Stimulated activated CD8-positive, alpha-beta memory T cell treated with anti-CD3 and anti-CD28 coated beads, Interleukin-7, amount 100 ng/mL, for 48 hours (primary cell): ENCODE data around the gene EGFLAM.

Experiments used
- DNase-seq, 2 donors: peaks; one replicate each; pipeline ENCODE4 v3.0.0-alpha.2; 2020; ENCODE audit warnings: low read depth in 1 of 2; ENCODE audit errors: extremely low read depth in 1 of 2

Gene EGFLAM

DNA sequence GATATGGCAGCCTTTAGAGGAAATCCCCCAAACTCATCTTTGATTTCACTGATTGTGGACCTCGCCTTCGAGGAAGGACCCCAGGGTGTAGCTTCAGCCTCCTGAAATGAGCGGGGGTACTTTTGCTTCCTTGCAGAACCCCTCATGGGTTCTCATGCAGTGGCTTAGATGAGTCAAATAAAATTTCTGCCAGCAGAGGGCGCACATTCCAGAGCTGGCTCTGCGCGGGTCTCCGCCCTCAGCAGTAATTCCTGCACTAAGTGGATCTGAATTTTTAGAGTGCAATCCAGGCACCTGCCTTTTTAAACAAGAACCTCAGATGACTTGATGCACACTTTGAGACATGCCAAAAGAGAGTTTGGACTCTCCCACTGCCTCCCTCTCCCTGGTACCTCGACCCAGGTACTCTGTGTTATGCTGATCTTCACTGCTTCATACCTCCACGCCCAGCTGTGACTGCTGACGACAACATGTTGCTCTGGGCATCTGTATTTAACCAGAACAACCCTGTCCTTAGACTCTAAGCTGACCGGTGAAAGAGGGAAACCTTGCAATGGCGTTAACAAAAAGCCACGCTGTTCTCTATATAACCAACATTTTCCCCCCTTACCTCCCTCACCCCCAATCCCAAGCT lies 7.3 kb downstream of the EGFLAM start:
- DNase-seq, result peak in 1 of 2 donors; percentile 19

DNA sequence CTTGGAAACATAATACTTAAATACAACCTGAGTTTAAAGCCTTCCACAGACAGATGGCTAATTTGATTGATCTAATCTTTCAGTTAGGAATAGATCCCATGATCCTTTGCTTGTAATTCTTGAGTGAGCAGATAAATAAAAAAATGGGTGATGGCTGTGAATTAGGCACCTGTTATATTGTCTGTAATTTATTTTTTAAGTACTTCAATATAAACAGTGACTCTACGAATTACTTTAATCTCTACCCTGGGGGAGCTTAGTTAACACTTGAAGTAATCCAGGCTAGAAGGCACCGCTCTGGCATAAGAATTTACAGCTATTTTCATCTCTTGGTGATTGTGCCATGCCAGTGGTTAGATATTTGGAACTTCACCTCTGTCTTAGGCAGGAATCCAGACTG lies 9.0 kb downstream of the EGFLAM start:
- no peak for DNase-seq

DNA sequence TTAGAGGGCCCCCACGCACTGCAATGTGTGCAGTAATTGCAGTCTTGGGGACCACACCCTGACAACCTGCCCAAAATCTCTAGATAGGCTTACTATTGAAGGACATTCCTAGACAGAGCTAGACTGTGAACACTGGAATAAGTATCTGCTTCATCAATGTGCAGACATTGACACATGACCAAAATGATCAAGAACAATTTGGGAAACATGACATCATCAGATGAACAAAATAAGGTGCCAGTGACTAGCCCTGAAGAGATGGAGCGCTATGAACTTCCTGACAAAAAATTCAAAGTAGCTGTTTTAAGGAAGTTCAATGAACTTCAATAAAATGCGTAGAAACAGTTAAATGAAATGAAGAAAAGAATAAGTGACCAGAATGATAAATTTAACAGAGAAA lies 15.3 kb downstream of the EGFLAM start:
- no peak for DNase-seq

DNA sequence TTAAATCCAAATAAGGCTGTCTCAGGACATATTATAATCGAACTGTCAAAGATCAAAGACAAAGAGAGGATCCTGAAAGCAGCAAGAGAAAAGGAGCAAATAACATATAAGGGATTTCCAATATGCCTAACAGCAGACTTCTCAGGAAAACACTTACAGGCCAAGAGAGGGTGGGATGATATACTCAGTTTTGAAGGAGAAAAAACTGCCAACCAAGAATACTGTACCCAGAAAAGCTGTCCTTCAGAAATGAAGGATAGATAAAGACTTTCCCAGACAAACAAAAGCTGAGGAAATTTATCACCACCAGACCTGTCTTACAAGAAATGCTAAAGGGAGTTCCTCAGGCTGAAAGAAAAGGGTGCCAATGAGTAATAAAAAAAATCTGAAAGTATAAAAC lies 16.0 kb downstream of the EGFLAM start:
- no peak for DNase-seq

DNA sequence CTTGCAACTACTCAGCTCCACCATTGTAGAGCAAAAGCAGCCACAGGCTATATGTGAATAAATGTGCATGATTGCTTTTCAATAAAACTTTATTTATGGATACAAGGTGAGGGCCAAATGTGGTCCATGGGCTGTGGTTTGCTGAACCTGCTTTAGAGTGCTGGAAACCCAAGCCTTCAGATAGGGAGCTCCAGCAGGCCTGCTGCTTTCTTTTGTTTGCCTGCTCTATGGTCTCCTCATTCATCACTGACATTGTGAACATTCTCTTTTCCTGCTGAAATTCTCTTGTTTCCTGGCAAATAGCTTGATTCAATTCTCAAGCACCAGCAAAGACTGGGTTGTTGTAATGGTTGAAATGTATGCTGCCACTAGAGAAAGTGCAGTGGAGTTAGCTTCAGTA lies 26.0 kb downstream of the EGFLAM start:
- DNase-seq, result no peak

DNA sequence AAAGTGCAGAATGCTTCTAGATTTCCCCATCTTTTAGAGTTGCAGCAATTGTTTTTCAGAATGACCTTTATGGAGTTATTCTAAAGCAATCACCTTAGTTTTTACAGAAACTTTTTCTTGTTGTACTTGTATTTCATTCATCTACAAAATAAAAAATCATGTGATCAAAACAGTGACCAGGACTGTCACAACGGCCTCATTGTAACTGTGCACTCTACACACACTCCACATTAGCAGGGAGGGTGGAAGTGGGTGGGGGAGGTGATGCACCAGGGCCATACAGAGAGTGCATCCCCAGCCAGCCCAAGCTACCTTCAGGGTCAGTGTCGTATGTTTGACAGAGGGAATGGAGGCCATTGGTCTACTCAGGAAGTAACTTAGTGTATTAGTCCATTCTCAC lies 26.9 kb downstream of the EGFLAM start:
- no peak for DNase-seq

DNA sequence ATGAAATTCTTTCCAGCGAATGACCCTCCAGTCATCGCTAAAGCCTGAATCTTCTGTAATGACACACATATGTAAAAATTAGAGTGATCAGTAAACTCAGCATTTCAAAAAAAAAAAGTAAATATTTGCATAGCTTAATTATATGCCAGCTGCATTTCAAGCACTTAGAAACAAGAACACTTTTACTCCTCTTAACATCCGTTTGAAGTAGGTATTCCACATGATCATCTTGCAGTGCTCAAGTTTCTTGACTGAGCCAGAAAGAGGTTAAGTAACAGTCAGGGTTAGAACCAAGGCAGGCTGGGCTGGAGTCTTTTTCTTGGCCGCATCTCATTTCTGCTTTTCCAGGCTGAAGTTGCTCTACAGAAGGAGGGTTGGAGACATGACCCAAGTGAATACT lies 27.6 kb downstream of the EGFLAM start:
- DNase-seq, result no peak

DNA sequence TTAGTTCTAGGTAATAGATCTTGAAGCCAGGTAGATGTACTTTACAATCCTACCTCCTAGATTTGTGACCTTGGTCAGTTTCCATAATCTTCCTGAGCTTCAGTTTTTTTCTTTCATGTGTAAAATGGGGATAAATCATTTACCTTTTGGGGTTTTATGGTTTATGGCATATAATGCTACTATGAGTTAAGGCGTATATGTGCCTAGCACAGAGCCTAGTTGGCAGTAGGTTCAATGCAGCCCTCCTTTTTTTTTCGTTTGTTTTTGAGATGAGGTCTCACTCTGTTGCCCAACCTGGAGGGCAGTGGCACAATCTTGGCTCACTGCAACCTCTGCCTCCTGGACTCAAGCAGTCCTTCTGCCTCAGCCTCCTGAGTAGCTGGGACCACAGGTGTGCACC lies 28.8 kb downstream of the EGFLAM start:
- no peak for DNase-seq

DNA sequence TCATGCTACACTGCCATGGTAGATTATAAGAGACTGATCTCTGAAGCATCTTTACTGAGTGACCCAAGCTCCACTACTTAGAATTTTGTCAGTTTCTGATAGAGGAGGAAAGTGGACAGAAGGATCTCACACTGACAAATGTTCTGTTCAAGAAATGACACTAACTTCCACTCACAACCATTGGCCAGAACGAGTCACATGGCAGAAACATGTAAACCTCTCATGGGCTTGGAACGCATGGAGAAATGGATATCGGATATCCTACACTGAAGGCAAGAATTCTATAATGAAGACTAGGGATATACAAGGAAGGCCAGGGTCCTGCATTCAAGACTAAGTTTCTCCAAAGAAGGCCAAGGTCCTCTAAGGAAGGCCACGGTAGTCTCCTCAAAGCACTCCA lies 31.1 kb downstream of the EGFLAM start:
- no peak for DNase-seq

DNA sequence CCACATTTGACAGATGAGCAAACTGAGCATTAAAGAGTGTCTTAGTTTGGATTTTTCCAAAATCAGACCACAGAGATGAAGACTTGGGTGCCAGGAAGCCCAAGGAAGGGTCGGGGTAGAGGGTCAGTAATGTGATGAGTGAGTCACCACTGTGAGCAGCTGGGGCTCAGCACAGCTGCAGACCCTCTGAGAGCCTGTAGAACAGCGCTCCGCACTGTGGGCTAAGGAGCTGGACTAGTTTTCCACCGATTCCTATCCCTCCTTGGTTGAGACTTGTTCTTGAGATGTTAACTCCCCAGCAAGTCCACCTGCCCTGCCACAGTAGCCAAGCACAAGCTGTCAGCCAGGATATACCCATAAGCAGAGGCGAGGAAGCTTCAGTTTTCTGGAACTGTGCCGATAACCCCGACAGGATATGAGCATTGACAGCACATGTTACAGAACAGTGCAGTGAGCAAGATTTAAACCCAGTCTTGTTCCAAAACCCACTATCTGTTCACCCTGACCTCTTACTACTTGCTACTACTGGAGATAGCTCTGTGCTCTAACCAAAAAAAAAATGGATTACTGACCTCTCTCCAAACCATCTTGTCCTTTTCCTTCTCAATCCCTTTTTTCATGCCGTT lies 31.8 kb downstream of the EGFLAM start:
- no peak for DNase-seq

DNA sequence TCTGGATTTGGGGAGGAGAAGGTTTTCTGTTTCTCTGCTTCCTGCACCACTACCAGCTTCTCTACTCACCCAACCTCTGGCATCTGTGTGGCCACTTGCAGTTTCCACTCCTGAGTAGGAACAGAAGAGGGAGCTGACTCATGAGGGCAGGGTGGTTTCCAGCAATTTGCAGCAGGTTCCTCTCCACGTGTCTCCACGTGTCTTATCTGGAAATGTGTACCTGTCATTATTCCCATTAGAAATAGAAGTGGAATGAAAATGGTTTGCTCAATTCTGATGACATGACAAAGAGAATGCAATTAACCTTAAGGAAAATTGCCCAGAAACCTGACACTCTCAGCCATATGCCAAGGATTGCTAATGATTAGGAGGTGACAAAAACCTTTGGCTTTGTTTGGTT lies 33.0 kb downstream of the EGFLAM start:
- no peak for DNase-seq

DNA sequence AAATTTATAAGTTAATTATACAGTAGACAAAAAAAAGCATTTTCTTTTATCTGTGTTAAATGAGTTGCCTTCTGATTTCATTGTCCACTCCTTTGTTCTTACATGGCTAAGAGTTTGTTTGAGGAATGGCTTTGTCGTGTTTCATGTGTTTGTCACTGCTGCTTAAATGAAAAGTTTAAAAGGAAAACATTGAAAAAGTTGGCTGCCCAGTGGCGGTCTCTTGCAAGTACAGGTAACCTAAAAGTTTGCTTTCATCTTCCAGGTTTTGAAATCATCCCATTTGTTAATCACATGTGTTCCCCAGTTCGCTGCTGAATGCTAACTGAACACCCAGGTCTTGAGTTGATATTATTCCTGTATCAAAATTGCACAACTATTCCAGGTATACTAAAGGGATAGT lies 33.9 kb downstream of the EGFLAM start:
- no peak for DNase-seq

DNA sequence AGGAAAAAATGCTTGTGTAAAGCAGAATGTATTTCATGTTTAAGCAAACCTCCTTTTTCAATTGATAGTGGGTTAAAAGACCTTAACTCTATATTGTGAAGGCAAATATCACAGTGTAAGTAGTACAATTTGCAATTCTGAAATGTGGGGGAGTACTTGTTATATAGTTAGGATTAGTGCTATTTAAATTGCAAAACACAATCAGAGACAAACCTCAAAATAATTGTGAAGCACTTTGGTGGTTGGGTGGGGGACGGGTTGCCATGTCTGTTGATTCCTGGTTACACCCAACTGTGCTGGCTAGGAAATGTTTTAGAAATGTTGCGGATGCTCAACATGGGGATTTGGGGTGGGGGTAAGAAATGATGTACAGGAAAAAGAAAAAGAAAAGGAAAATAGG lies 37.4 kb downstream of the EGFLAM start:
- no peak for DNase-seq

DNA sequence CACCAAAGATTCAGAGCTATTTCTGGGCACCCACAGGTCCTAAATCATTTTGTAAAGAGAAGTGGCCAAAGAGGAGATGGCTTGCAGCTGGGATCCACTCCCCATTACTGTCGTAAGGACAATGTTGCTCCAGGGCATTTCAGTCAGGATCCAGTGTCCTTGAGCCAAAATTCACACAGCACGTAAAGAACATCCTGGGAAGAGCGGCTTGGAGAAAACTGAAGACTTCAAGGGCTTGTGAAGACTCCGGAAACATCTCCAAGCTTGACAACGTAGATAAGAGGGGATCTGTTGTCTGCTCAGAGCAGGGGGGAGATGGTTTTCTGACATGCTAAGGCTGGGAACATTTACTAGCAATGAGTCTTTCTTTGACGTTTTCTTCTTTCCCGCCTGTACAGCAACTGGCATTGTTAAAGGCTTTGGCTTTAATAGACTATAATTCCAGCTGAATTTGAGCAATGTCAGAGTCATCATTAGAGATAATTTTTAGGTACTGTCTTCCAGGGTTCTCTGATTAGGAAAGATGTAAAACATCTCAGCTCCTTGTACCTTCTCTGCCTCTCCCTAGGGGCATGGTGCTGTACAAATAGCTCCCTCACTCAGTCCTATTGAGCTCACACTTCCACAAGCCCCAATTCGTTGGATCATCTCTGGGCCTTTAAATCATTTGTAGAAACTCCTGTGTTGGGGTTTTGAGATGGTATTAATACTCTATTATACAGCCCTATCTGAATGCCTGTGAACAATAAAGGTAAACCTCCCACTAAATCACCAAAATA lies 39.7 kb downstream of the EGFLAM start:
- DNase-seq, result no peak

DNA sequence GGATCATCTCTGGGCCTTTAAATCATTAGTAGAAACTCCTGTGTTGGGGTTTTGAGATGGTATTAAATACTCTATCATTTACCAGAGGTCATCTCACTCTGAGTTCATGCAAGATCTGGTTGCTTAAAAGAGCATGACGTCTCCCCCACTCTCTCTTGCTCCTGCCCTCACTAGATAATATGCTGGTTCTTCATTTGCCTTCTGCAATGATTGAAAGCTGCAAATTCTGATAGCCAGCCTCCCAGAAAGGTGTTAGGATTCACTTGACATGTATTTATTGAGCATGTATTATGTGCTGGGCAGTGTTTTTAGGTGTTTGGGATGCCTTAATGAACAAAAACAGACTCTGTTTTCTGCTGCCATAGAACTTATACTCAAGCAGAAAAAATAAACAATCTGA lies 41.2 kb downstream of the EGFLAM start:
- no peak for DNase-seq

DNA sequence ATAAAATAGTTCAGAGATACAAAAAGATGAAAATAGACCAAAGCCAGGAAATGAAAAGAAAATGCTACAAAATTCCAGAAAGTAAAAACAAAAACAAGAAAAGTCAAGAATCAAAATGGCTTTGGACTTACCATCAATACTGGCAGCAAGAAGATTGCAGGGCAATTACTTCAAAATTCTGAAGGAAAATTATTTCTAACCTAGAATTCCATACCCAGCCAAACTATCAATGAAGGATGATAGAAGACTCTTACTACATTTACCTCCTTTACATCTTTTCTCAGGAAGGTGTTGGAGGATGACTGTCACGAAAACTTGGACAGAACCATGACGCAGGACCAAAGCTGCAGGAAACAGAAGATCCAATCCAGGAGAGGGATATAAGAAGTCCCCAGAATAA lies 46.8 kb downstream of the EGFLAM start:
- DNase-seq, result no peak

DNA sequence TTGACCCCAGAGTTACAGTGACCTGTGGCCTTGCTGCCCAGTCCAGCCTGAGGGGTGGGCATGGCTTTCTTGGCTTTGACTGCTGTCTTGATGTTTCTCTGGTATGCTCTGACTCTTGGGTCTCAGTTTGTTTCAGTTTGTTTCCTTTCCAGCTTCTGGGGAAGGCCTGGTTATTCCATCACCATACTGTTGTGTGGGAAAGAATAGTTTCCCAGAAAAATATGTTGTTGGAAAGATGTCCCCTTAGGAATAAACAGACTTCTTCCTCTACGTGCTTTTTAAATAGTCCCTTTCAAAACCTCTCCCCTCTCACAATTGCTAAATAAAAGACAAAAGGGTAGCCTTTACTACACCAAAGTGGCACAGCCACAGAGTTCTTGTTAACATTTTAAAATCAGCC lies 49.5 kb downstream of the EGFLAM start:
- no peak for DNase-seq

DNA sequence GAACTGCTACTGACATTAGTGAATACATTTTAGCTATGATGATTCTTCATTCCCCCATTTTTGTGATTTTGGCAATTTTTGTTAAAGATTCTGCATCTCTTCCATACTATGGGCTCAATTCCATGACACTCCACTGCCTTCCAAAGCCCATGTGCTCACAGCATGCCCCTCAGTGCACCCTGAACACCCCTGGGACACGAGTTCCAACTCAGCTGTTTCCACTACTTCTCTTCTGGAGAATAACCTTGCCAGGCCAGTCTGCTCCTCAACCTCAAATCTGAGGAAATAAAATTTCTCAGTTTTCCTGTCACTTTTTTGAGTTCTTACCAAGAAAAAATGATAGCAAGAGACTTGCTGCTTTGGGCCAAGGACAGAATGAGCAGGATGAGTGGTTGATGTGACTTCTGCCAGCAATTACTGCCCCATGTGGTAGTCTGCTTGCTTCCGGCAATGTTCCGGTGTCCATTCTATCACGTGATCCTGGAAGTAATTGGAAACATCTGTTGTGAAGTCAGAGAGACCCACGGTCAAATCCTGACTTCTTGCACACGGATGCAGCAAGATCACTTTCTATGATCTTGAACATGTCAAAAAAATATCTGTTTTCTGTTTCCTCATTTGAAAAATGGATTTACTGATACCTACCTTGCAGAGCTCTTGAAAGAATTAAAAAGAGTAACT lies 58.3 kb downstream of the EGFLAM start:
- DNase-seq, result no peak

DNA sequence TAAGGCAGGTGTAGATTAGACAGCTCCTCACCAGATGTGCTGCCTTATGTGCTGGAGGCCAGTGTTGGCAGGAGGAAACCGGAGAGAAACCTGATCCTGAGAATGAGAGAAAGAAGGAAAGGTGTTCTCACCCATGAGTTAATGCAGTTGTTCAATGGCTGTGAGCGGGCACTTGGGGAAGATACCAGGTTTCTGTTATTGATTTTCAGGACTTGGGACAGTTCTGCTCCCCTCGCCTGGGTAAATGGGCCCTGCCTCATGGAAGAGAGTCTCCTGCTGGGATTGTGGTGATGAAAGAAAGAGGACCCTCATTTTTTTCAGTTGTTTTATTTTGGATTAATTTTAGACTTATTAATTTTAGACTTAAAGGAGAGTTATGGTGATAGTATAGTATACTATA lies 59.5 kb downstream of the EGFLAM start:
- DNase-seq, result no peak

DNA sequence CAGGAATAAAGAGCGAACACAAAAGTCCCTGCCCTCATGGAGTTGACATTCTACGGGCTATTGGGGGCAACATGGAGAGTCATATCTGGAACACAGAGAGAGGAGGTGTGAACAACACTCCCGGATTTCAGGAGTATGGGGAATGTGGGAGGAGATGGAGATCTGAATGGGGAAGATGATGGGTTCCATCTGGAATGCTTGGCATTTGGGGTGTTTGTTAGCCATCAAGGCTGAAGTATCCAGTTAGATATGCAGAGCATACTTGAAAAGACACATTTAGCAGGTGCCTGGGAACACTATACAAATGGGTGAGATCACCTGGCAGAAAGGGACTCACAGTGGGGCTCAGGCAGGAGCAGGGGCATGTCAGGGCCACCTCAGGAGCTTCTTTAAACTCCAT lies 61.1 kb downstream of the EGFLAM start:
- no peak for DNase-seq

DNA sequence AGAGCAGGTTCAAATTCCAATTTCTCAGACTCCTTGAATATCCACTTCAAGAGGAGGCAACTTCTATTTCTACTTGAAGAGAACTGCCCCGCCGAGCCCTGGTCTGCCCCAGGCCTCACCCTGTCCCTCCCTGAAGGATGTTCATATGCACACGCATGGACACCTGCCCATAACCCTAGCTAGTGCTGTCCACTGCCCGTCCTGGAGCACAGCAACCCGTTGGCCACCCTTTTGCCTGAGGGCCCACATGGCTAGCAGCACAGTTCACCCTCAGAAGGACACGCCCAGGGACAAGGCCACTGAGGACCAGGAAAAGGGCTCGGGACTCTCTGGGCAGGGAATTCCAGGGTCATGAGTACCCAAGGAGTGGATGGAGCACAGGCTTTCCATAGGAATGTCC lies 63.6 kb downstream of the EGFLAM start:
- no peak for DNase-seq
